Measurements from ENCODE around the gene CFL1.

The CFL1 gene

DNA sequence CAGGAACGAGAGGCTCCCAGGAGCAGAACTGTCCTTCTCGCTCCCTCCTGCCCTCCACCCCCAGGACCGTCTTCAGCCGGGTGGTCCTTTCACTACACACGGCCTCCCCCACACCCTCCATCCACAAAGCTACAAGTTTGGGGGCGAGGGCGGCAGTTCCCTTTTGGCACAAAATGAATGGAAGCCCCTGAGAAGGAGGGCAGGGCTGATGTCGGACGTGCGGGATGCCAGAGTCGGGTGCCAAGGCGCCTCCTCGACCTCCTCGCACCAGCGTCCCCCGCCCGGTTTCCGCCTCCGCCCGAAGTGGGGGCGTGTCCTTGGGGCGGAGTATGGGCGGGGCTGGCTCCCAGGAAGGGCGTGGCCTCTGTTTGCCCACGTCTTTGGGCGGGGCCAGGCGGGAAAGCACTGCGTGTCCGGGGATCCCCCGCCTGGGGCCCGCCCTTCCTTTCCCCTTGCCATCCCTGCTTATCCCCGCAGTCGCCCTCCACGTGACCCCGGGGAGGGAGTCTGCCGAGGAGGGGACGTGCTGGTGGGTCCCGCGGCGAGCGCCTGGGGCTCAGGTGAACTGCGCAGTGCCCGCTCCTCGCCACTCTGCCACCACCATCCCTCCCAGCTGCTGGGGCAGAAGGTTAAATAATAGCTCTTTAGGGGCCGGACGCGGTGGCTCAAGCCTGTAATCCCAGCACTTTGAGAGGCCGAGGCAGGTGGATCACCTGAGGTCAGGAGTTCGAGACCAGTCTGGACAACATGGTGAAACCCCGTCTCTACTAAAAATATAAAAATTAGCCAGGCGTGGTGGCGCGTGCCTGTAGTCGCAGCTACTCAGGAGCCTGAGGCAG, 15.6 kb upstream of the CFL1 start:
- DNase-seq (ENCODE audit: low read depth): peak; percentile 68
- H3K4me3 ChIP-seq (ENCODE audit: low read depth, low read length): peak overlapping the region; percentile 62
- TF ChIP-seq, protein P1, sequence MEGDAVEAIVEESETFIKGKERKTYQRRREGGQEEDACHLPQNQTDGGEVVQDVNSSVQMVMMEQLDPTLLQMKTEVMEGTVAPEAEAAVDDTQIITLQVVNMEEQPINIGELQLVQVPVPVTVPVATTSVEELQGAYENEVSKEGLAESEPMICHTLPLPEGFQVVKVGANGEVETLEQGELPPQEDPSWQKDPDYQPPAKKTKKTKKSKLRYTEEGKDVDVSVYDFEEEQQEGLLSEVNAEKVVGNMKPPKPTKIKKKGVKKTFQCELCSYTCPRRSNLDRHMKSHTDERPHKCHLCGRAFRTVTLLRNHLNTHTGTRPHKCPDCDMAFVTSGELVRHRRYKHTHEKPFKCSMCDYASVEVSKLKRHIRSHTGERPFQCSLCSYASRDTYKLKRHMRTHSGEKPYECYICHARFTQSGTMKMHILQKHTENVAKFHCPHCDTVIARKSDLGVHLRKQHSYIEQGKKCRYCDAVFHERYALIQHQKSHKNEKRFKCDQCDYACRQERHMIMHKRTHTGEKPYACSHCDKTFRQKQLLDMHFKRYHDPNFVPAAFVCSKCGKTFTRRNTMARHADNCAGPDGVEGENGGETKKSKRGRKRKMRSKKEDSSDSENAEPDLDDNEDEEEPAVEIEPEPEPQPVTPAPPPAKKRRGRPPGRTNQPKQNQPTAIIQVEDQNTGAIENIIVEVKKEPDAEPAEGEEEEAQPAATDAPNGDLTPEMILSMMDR (IDR thresholded peaks at IDR 0.05; ENCODE audit: low read depth, low read length, missing control alignments): no peak
- in situ Hi-C loops (cut with HindIII; ENCODE audit: low sequenced_read_pairs): no loop called here

DNA sequence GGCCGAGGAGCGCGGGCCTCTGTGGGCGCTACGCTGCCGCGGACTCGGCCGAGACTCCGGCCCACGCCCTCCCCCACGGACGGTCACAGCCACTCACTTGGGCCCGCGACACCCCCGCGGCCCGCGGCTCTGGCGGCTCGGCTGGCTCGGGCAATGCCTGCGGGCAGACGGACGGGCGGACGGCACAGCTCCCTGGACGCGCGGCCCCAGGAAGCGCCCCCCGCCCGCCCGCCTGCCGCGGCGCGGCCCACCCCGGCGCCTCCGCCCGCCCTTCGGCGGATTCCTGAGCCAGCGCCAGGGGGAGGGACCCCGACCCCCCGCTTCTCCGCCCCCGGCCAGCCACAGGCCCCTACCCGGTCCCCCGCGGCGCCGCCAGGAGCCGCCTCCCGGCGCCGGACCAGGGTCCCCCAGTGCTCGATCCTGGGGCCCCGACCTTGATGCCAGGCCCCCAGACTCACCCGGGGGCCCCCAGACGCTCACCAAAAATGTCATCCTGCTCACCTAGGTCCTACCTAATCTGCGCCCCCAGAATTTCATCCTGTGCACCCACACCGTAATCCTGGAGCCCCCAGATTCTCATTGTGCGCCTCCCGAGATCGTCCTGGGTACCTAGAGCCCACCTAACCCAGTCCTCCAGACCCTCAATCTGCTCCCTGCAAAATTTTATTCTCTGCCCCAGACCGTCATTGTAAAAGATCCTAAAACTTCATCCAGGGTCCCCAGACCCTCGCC, 14.8 kb upstream of the CFL1 start, which contains the start of gene EFEMP2:
EFEMP2 (minus strand) TSS at position 215 of the 732 bp plus-strand sequence. CDS start 446 bp downstream, outside the sequence.
- in situ Hi-C loops (cut with HindIII; ENCODE audit: low sequenced_read_pairs): no loop called here
- TF ChIP-seq, protein P1 (IDR thresholded peaks at IDR 0.05; ENCODE audit: low read depth, low read length, missing control alignments): no peak
- H3K4me3 ChIP-seq (ENCODE audit: low read depth, low read length): peak within 1 kb of the TSS; percentile 62
- DNase-seq (ENCODE audit: low read depth): no peak

DNA sequence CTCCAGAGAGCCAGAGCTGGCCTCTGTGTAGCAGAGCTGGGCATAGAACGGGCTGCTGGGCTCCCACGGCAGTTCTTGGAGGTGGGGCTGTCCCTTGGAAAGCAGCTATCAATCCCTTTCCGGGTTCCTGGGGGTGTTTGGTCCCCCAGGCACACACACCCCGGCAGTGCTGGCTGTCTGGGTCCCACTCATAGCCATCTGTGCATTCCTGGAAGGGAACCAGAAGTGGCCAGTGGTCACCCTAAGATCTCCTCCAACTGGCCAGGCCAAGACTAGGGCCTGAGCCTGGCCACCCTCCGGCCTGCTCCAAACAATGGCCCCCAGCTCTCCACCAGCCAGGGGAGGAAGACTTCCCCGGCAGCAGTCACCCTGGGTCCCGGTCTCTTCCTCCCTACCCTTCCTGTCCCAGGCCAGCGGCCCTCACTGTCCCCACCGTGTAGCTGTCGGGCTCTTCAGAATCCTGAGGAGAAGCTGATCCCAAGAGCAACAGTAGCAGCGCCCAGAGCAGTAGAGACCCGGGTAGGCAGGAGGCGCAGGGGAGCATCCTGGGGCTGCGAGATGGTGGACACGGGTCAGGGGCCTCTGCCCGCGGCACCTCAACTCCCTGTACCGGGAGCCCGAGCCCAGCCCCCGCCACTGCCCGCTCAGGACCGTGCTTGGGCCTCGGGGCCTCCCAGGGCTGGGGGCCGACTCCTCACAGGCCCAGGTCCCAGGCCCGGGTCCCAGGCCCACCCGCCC, 14.0 kb upstream of the CFL1 start:
- in situ Hi-C loops (cut with HindIII; ENCODE audit: low sequenced_read_pairs): no loop called here
- H3K4me3 ChIP-seq (ENCODE audit: low read depth, low read length): peak overlapping the region; percentile 62
- TF ChIP-seq, protein P1 (IDR thresholded peaks at IDR 0.05; ENCODE audit: low read depth, low read length, missing control alignments): peak; percentile 30
- no peak for DNase-seq (ENCODE audit: low read depth)

DNA sequence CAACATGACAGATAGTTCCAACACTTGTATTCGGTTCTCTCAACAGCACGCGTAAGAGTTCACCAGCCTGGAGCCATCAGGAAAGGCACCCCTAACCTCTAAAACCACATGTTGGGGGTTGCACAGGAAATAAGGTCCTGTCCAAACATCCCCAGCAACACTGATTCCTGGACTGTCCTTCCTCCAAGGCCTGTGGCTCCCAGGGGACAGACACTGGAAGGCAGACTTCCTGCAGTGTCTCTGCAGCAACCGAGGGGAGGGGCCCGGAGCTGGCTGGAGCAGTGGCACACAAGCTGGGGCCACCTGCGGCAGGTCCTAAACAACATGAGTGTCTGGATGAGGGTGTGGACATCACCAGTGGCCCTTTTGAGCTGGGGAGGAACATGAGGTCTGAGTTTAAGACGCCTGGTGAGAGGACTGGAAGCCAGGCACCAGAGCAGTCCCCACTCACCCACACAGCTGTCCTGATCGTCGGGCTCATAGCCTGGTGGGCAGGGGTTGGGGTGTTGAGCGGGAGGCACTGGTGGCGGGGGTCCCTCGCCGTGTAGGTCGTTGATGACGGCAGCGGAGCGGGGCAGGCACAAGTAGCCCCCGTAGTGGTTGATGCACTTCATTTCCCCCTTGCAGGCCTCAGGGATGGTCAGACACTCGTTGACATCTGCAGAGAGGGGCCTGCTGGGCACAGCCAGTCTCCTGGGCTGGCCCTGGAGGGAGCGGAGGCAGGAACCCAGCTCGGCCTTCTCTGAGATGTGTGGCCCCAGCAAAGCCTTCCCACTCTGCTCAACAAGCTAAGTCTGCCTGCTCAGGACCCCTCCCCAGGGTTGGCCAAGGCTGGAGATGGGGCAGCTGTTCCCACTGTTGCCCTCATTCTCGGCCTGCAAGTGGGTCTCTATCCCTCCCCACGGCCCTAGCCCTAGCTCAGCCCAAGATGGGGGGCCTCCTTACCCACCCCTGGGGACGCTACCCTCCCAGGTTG, 13.0 kb upstream of the CFL1 start:
- peak overlapping the region; percentile 62 for H3K4me3 ChIP-seq (ENCODE audit: low read depth, low read length)
- DNase-seq (ENCODE audit: low read depth): no peak
- in situ Hi-C loops (cut with HindIII; ENCODE audit: low sequenced_read_pairs): no loop called here
- TF ChIP-seq, protein P1 (IDR thresholded peaks at IDR 0.05; ENCODE audit: low read depth, low read length, missing control alignments): no peak

DNA sequence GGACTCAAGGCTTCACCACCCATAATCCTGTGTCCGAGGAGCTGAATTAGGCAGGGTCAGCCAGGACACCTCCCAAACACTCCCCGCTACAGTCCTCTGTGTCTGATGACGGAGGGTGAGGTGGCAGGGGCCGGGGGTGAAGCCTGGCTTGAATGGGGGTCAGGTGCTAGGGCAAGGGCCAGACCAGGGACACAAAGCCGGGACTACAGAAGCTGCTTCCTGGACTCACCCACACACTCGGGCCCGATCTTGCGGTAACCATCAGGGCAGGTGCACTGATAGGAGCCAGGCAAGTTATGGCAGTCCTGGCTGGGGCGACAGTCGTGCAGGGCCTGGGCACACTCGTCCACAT, 12.3 kb upstream of the CFL1 start:
- H3K4me3 ChIP-seq (ENCODE audit: low read depth, low read length): no peak overlapping the region
- in situ Hi-C loops (cut with HindIII; ENCODE audit: low sequenced_read_pairs): no loop called here
- DNase-seq (ENCODE audit: low read depth): no peak
- TF ChIP-seq, protein P1 (IDR thresholded peaks at IDR 0.05; ENCODE audit: low read depth, low read length, missing control alignments): no peak
